Hindlimb muscle (tissue), 1 donor: ENCODE results near the gene FAM200B. TPM values are rescaled to one million over a fixed set of nuclear protein-coding genes. Genes with fewer than 3 reads are reported as not detected.

Experiments
- DNase-seq: peaks from one replicate; pipeline ENCODE4 v3.0.0-alpha.2; 2013
- polyA plus RNA-seq: library from polyadenylated mRNA; unstranded; fragments of 120-200 nt; gene quantifications from one replicate; pipeline ENCODE4 v1.2.1, GENCODE V29; 2013; ENCODE audit not compliant: insufficient read length

Gene FAM200B
- polyA plus RNA-seq, 1 donor, result 29.0 TPM

- DNase-seq, result no peak
Observed at GRCh38 chr4:15737255-15737654, 55.6 kb downstream of the FAM200B start.

- no peak for DNase-seq
Observed at GRCh38 chr4:15738877-15739276, 57.2 kb downstream of the FAM200B start.

Other genes with a start within 250 kb of the FAM200B start
- 13.0 TPM for gene CC2D2A, start 211.9 kb upstream of the FAM200B start, polyA plus RNA-seq
- 68.6 TPM for gene FBXL5, start 26.5 kb upstream of the FAM200B start, polyA plus RNA-seq
- gene BST1, start 21.2 kb downstream of the FAM200B start, polyA plus RNA-seq, result 4.3 TPM
- 1.3 TPM for gene CD38, start 96.5 kb downstream of the FAM200B start, polyA plus RNA-seq